ENCODE data around the gene UGT1A3.

The UGT1A3 gene

DNA sequence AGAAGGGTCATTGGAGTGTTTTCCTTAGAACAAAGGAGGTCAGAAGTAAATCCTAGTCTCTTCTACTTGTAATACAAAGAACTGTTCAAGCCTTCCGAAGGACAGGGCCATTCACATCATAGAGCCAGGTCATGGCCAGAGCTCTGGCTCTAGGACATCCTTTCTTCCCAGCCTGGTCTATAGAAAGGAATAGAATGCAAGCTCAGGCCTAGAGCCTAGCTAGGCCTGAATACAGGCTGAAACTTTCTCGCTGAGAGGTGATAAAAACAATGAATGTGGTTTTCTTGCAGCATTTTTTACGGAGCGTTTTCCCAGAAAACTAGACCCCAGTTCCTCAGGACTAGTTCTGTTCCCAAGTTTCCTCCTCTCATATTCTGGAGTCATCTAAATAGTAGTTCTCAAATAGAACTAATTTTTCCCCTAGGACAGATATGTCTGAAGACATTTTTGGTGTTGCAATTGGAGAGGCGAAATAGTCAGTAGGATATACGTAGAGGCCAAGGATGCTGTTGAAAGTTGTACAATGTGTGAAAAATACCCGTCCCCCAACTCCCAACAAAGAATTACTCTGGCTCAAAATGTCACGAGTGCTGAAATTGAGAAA is 29.3 kb upstream of the UGT1A3 start:
- TF ChIP-seq, protein P1, sequence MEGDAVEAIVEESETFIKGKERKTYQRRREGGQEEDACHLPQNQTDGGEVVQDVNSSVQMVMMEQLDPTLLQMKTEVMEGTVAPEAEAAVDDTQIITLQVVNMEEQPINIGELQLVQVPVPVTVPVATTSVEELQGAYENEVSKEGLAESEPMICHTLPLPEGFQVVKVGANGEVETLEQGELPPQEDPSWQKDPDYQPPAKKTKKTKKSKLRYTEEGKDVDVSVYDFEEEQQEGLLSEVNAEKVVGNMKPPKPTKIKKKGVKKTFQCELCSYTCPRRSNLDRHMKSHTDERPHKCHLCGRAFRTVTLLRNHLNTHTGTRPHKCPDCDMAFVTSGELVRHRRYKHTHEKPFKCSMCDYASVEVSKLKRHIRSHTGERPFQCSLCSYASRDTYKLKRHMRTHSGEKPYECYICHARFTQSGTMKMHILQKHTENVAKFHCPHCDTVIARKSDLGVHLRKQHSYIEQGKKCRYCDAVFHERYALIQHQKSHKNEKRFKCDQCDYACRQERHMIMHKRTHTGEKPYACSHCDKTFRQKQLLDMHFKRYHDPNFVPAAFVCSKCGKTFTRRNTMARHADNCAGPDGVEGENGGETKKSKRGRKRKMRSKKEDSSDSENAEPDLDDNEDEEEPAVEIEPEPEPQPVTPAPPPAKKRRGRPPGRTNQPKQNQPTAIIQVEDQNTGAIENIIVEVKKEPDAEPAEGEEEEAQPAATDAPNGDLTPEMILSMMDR (IDR thresholded peaks at IDR 0.05), result no peak

DNA sequence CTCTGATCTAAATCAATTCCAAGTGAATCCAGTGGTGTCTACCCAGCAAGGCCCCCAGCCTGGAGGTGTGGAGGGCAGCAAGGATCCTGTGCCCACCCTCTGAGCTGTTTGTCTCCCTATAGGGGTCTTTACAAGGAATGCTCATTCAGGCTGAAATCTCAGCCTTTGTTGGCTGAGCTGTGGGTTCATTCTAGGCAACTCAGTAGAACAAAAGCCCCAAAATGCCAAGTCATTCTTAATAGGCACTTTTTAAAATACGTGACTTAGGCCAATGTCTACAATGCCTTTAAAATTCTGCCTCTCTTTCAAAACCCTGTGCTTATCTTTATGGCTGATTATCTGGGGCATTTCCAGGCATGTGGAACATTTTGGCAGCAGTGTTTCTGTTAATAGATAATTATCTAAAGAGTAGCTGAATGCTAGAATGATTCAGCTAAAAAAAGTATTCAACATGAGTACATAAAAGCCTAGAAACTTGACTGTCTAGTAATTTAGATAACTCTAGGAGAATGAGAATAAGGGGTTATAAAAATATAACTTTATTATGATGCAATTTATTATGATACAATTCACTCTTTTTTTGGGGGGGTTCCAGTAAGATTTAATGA is 28.7 kb upstream of the UGT1A3 start:
- TF ChIP-seq, protein P1 (IDR thresholded peaks at IDR 0.05), result no peak

DNA sequence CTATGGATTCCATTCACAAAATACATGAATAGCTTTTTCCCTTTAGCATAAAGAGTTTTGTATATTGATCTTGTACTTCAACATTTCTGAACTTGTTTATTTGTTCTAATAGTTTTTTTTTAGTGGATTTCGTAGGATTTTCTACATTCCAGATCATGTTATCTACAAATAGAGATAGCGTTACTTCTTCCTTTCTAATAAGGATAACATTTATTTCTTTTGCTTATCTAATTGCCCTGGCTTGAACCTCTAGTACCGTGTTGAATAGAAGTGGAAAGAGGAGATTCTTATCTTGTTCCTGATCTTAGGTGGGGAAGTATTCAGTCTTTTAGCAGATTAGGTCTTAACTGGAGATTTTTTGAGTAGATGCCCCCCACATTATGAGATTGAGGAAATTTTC is 26.6 kb upstream of the UGT1A3 start:
- TF ChIP-seq, protein P1 (IDR thresholded peaks at IDR 0.05), result no peak

DNA sequence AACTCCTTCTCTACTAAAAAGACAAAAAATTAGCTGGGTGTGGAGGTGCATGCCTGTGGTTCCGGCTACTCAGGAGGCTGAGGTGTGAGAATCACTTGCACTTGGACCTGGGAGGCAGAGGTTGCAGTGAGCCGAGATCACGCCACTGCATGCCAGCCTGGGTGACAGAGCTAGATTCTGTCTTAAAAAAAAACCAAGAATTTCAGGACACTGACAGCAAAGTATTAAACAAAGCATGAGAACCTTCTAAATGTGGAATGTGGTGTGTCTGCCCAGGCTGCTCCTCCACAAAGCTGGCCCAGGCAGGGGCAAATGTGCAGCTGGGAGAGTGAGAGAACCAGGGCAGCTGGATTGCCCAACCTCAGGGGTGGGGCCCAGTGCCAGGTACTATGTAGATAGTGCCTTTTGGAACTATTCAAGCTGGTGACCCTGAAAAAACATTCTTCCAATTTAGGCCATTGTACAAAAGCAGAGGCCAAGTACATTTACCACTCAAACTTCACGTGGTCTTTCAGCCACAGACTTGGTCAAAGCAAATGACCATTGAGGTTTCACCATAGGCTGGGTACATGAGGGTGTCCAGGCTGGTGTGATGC is 22.8 kb upstream of the UGT1A3 start:
- TF ChIP-seq, protein P1 (IDR thresholded peaks at IDR 0.05), result no peak

DNA sequence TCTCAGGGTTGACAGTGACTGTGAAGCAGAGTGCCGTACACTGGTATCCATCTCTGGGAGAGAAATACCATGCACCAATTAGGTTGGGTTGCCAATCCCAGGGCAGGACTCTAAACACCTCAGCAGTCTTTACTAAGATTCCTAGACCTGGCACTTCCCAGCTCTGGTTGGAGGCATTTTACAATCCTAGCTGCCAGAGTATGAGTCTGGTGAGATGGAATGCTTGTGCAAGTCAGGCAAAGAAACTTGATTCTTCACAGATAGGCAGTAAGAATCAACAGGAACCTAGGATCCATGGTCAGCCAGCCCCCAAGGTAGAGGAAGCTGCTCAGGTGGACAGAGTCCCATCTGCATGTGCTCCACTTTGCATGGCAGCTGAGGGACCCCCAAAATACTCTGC is 22.1 kb upstream of the UGT1A3 start:
- TF ChIP-seq, protein P1 (IDR thresholded peaks at IDR 0.05), result no peak

DNA sequence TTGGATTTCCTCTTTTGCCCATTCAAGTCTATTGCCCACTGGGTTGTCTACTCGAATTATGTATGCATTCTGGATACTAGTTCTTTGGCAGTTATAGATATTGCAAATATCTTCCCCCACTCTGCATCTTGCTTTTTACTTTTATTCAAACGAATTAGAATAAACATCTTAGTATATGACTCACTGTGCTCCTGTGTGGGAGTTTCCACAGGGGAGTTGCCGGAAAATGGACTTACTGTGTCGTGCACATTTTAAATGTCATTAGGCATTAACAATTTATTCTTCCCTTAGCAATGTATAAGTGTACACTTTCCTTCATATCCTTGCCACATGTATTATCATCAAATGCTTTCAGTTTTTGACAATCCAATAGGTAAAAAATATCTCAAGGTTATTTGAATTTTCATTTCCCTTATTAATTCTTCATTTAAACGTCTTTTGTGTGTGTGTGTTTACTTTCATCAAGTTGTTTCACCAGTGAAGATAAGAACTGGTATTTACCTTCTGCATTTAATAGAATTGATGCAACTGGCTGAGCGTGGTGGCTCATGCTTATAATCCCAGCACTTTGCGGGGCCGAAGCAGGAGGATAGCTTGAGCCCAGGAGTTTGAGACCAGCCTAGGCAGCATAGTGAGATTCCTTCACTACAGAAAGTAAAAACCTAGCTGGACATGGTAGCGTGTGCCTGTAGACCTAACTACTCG is 20.8 kb upstream of the UGT1A3 start:
- TF ChIP-seq, protein P1 (IDR thresholded peaks at IDR 0.05), result no peak

DNA sequence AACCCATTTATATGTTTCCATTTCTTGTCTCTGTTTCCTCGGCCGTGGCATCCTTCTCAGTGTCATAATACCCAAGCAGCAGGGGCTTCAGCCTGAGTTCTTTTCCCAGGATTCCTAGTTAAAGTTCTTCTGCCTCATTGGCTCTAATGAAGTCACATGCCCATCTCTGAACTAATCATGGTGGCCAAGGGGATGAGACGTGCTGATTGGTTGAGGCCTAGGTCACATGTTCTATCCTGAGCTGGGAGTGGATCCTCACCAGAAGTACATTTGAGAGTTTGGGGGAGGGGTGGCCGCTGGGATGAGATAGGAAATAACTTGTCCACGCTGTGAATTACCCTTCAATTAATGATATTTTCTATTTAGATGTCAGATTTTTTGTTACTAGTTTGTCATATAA is 19.9 kb upstream of the UGT1A3 start:
- TF ChIP-seq, protein P1 (IDR thresholded peaks at IDR 0.05), result no peak

Data from LNCAP (cell line).